ENCODE measurements around the gene SLC9A3.
"Not testable (repeated sequence)": the region's sequence is repeated elsewhere in the genome, so short reads cannot be mapped to it uniquely, and the experiment has no call there.

Gene SLC9A3

GRCh38 chr5:566636-567309 is 42.5 kb upstream of the SLC9A3 start:
- no peak for TF ChIP-seq JUND (IDR thresholded peaks at IDR 0.05; ENCODE audit: low read depth)
- in situ Hi-C loops (cut with HindIII; ENCODE audit: low pct_unique_long_range_greater_than_20kb, low sequenced_read_pairs): no loop called here
- no peak for DNase-seq (ENCODE audit: low read depth in 1 of 2, low spot score in 1 of 2)

DNA sequence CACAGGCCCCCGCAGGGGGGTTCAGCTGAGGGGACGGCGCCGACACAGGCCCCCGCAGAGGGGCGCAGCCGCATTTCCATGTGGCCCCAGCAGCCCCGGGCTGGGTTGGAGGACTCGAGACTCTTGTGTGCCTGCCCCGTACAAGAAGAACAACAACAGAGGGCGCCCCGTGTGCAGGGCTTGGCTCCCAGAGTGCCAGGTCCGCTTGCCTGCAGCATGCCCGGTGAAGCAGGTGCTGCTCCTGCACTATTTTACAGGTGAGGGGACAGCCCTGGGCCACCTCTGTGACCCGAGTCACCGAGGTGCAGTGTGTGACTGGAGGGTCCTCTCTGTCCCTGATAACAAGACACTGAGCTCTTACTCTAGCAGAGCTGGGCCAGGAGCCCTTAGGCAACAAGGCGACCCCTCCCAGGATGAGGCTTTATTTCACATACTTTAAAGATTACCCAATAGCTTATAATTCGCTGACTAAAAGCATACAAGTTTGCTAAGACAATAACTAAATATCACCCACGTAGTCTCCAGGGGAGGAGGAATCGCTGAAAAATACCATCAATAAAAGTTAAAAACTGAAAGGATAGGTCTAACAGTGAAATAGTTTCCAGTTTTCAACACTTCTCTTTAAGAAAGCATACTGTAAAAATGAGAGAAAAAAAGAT is 41.7 kb upstream of the SLC9A3 start:
- no peak for TF ChIP-seq JUND (IDR thresholded peaks at IDR 0.05; ENCODE audit: low read depth)
- in situ Hi-C loops (cut with HindIII; ENCODE audit: low pct_unique_long_range_greater_than_20kb, low sequenced_read_pairs): no loop called here

DNA sequence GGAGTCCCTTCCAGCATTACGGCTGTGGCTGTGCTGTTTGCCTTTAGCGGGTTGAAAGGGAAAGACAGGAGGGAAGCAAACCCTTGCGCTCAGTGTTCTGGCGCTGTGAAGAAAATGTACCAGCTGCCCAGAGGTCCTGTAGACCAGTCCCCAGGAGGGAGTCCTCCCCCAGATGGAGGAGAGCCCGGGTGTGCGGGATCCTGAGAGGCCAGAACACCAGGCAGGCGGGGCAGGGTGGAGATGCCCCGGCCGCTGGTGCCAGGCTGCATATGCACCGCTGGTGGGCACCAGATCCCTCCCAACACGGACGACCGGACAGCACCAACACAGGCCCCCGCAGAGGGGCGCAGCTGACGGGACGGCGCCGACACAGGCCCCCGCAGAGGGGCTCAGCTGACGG is 37.2 kb upstream of the SLC9A3 start:
- in situ Hi-C loops (cut with HindIII; ENCODE audit: low pct_unique_long_range_greater_than_20kb, low sequenced_read_pairs): no loop called here
- DNase-seq (ENCODE audit: low read depth in 1 of 2, low spot score in 1 of 2): no peak
- TF ChIP-seq JUND (IDR thresholded peaks at IDR 0.05; ENCODE audit: low read depth): no peak

More for the DNA sequence above, 41.7 kb upstream of the SLC9A3 start:
- no peak for DNase-seq (ENCODE audit: low read depth in 1 of 2, low spot score in 1 of 2)

DNA sequence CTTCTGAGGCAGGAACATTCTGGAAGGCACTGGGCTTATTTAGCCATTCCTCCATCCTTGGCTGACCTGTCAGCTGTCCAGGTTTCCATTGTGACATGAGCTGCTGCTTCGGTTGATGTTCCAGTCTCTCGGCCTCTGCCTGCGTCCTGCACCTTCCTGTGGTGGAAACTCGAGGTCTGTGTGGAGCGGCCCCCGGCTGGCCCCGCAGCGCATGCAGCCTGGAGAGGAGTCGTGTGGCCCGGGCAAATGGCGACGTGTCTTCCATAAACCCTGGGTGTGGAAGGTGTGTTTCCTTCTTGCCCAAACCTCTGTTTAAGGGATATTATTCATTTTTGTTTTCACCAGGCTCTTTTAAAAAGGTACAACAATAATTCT is 36.5 kb upstream of the SLC9A3 start:
- TF ChIP-seq JUND (IDR thresholded peaks at IDR 0.05; ENCODE audit: low read depth): no peak
- DNase-seq (ENCODE audit: low read depth in 1 of 2, low spot score in 1 of 2): no peak
- in situ Hi-C loops (cut with HindIII; ENCODE audit: low pct_unique_long_range_greater_than_20kb, low sequenced_read_pairs): no loop called here

DNA sequence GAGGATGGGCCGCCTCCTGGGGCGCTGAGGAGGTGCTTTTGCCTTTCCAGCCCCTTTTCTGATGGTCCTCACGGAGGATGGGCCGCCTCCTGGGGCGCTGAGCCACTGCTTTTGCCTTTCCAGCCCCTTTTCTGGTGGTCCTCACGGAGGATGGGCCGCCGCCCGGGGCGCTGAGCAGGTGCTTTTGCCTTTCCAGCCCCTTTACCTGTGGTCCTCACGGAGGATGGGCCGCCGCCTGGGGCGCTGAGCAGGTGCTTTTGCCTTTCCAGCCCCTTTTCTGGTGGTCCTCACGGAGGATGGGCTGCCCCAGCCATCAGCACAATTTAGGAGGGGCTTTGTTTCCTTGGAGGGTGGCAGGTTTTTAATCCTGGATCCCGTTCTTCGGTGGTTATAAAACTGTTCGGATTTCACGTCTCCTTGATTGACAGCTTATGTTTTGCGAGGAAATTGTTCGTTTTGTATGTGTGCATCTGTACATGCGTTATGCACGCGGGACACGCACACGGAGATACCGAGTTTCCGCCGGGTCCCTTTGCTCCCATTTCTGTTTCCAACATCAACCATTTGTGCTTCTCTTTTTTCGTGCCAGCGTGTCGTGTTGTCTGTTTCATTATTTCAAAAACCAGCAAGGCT is 34.7 kb upstream of the SLC9A3 start:
- TF ChIP-seq JUND (IDR thresholded peaks at IDR 0.05; ENCODE audit: low read depth): no peak
- in situ Hi-C loops (cut with HindIII; ENCODE audit: low pct_unique_long_range_greater_than_20kb, low sequenced_read_pairs): no loop called here
- DNase-seq (ENCODE audit: low read depth in 1 of 2, low spot score in 1 of 2): no peak

GRCh38 chr5:558326-558725 is 34.1 kb upstream of the SLC9A3 start:
- no peak for DNase-seq (ENCODE audit: low read depth in 1 of 2, low spot score in 1 of 2)
- in situ Hi-C loops (cut with HindIII; ENCODE audit: low pct_unique_long_range_greater_than_20kb, low sequenced_read_pairs): no loop called here
- TF ChIP-seq JUND (IDR thresholded peaks at IDR 0.05; ENCODE audit: low read depth): no peak

- in situ Hi-C loops (cut with HindIII; ENCODE audit: low pct_unique_long_range_greater_than_20kb, low sequenced_read_pairs); DNase-seq (ENCODE audit: low read depth in 1 of 2, low spot score in 1 of 2): not testable (repeated sequence)
Measured at GRCh38 chr5:557917-558316, 33.7 kb upstream of the SLC9A3 start.

GRCh38 chr5:556909-557441 is 32.7 kb upstream of the SLC9A3 start:
- in situ Hi-C loops (cut with HindIII; ENCODE audit: low pct_unique_long_range_greater_than_20kb, low sequenced_read_pairs): no loop called here
- no peak for TF ChIP-seq JUND (IDR thresholded peaks at IDR 0.05; ENCODE audit: low read depth)
- no peak for DNase-seq (ENCODE audit: low read depth in 1 of 2, low spot score in 1 of 2)

GRCh38 chr5:555058-555623 is 30.9 kb upstream of the SLC9A3 start:
- in situ Hi-C loops (cut with HindIII; ENCODE audit: low pct_unique_long_range_greater_than_20kb, low sequenced_read_pairs): no loop called here
- no peak for DNase-seq (ENCODE audit: low read depth in 1 of 2, low spot score in 1 of 2)
- no peak for TF ChIP-seq JUND (IDR thresholded peaks at IDR 0.05; ENCODE audit: low read depth)

- no peak for TF ChIP-seq JUND (IDR thresholded peaks at IDR 0.05; ENCODE audit: low read depth)
- DNase-seq (ENCODE audit: low read depth in 1 of 2, low spot score in 1 of 2): no peak
- in situ Hi-C loops (cut with HindIII; ENCODE audit: low pct_unique_long_range_greater_than_20kb, low sequenced_read_pairs): no loop called here
Measured at GRCh38 chr5:554284-554988, 30.2 kb upstream of the SLC9A3 start.

DNA sequence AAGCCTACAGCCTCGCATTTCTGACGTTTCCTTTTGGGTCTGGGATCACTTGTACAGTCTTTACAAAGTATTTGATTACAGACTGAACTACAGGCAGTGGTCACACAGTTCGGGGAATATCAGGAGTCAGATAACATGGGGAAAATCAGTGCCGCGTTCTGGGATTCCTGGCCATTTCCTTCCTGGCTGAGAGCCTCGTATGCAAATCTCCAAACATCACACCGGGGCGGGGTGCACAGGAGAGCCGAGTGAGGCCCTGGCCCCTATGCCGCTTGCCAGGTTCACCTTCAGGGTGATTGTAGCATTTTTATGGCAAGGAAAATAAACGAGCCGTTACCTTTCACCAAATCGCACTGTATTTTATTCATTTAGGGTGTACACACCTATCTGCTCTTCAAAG is 29.6 kb upstream of the SLC9A3 start:
- in situ Hi-C loops (cut with HindIII; ENCODE audit: low pct_unique_long_range_greater_than_20kb, low sequenced_read_pairs): no loop called here
- DNase-seq (ENCODE audit: low read depth in 1 of 2, low spot score in 1 of 2): peak in 1 of 2 experiments; percentile 69

DNA sequence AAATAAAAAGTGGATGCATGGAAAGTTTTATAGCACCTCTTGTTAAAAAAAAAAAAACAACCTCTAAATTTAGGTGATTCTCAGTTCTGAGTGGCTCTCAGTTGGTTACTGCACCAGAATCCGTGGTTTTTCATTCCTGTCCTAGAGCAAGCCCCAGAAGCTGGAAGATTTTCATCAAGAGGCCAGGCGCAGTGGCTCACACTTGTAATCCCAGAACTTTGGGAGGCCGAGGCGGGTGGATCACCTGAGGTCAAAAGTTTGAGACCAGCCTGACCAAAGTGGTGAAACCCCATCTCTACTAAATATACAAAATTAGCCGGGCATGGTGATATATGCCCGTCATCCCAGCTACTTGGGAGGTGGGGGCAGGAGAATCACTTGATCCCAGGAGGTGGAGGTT is 27.2 kb upstream of the SLC9A3 start:
- in situ Hi-C loops (cut with HindIII; ENCODE audit: low pct_unique_long_range_greater_than_20kb, low sequenced_read_pairs): no loop called here
- DNase-seq (ENCODE audit: low read depth in 1 of 2, low spot score in 1 of 2): no peak

More for the DNA sequence above, 29.6 kb upstream of the SLC9A3 start:
- TF ChIP-seq JUND (IDR thresholded peaks at IDR 0.05; ENCODE audit: low read depth): no peak

More for the DNA sequence above, 27.2 kb upstream of the SLC9A3 start:
- no peak for TF ChIP-seq JUND (IDR thresholded peaks at IDR 0.05; ENCODE audit: low read depth)
